ENCODE results near the gene FGFR4. TPM values are rescaled to one million over a fixed set of nuclear protein-coding genes. Genes with fewer than 3 reads are reported as not detected.

The FGFR4 gene
- total RNA-seq, 1 donor from 2014 or later, result 109 TPM

DNA sequence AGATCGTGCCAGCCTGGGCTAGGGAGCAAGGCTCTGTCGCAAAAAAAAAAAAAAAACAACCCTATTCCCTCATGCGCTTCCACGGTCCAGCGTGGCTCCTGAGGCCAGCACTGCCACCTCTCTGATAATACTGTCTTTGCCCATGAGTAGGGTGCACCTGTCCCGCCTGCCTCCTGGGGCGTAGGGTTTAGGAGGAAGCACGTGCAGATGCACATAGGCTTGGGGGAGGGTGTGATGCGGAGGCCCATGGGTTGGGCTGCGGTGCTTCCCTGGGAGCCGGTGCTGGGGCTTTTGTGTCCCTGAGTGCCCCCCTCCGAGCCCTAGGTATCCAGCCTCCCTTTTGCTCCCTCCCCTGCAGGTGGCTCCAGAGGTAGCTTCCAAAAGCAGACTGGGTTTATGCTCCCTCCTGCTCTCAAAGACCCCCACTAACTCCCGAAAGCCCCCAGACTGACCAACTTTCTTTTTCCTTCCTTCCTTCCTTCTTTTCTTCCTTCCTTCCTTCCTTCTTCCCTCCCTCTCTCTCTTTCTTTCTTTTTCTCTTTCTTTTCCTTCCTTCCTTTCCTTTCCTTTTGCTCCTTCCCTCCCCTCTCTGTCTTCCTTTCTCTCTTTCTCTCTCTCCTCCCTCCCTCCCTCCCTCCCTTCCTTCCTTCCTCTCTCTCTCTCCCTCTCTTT is 12.8 kb downstream of the FGFR4 start:
- no peaks in the 10 kb centered on the region for H3K36me3 ChIP-seq
- ATAC-seq (no peak), DNase-seq (no peak)
- H3K4me3 ChIP-seq, result no peak overlapping the region
- H3K4me1 ChIP-seq, result peaks cover 9% of the 10 kb centered on the region
- H3K27ac ChIP-seq, result no peak overlapping the region
- TF ChIP-seq, protein P1, sequence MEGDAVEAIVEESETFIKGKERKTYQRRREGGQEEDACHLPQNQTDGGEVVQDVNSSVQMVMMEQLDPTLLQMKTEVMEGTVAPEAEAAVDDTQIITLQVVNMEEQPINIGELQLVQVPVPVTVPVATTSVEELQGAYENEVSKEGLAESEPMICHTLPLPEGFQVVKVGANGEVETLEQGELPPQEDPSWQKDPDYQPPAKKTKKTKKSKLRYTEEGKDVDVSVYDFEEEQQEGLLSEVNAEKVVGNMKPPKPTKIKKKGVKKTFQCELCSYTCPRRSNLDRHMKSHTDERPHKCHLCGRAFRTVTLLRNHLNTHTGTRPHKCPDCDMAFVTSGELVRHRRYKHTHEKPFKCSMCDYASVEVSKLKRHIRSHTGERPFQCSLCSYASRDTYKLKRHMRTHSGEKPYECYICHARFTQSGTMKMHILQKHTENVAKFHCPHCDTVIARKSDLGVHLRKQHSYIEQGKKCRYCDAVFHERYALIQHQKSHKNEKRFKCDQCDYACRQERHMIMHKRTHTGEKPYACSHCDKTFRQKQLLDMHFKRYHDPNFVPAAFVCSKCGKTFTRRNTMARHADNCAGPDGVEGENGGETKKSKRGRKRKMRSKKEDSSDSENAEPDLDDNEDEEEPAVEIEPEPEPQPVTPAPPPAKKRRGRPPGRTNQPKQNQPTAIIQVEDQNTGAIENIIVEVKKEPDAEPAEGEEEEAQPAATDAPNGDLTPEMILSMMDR (IDR thresholded peaks at IDR 0.05), result no peak
- H3K9me3 ChIP-seq, result no peaks in the 10 kb centered on the region
- H3K27me3 ChIP-seq, result no peaks in the 10 kb centered on the region
- intact Hi-C loops (cut with DNase I), result no loop called here

DNA sequence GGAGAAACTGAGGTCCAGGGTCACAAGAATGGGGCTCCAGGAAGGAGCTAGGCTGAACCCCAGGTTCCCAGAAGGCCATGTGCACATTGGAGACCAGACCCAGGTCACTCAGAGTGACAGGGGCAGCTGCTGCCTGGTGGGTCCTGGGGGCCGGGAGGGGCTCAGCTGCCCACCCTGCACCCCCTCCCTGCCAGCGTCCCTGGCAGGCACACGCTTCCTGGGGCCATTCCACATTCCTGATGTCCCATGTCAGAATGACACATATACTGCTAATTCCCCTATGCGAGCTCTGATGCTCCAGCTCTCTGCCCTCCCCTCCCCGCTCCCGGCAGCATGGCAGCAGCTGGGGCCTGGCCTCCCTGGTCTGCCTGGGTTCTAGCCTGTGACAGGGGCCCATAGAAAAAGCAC is 14.0 kb downstream of the FGFR4 start:
- H3K4me1 ChIP-seq, result no peaks in the 10 kb centered on the region
- no peak for ATAC-seq
- no peaks in the 10 kb centered on the region for H3K36me3 ChIP-seq
- no peak for DNase-seq
- TF ChIP-seq, protein P1 (IDR thresholded peaks at IDR 0.05), result no peak
- H3K9me3 ChIP-seq, result no peaks in the 10 kb centered on the region
- intact Hi-C loops (cut with DNase I), result no loop called here
- no peaks in the 10 kb centered on the region for H3K27me3 ChIP-seq
- H3K27ac ChIP-seq, result no peak overlapping the region
- no peak overlapping the region for H3K4me3 ChIP-seq

DNA sequence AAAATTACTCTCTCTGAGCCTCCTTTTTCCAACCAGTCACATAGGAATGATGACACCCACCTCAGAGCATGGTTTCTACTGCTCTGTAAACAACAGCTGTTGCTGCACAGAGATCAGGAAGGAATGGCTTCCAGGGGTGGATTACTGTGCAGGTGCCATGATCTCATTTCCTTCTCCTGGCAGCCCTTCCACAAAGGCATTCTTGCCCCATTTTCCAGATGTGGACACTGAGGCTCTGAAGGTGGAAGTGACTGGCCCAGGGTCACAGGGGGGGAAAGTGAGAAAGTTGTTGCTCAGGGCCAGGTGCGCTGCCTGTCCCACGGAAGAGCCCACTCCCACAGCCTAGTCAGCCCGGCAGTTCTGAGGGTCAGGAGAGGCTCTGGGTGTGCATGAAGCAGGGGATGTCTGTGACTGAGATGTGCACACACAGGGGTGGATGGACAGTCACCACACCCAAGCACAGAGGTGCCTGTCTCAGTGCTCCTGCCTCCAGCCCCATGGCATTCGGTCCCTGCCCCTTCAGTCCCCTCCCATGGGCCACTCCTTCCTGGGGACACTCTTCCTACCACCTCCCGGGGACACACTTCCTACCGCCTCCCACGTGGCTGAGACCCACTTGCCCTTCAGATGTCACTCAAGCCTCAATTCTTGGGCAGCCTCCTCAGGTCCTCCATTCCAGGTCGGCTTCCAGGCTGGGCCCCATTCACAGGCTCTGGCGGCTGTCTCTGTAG is 17.0 kb downstream of the FGFR4 start:
- H3K36me3 ChIP-seq, result no peaks in the 10 kb centered on the region
- TF ChIP-seq, protein P1 (IDR thresholded peaks at IDR 0.05), result no peak
- intact Hi-C loops (cut with DNase I), result no loop called here
- no peak overlapping the region for H3K4me3 ChIP-seq
- H3K27me3 ChIP-seq, result no peaks in the 10 kb centered on the region
- H3K27ac ChIP-seq, result no peak overlapping the region
- ATAC-seq (peak; percentile 18), DNase-seq (no peak)
- no peaks in the 10 kb centered on the region for H3K4me1 ChIP-seq
- H3K9me3 ChIP-seq, result no peaks in the 10 kb centered on the region

DNA sequence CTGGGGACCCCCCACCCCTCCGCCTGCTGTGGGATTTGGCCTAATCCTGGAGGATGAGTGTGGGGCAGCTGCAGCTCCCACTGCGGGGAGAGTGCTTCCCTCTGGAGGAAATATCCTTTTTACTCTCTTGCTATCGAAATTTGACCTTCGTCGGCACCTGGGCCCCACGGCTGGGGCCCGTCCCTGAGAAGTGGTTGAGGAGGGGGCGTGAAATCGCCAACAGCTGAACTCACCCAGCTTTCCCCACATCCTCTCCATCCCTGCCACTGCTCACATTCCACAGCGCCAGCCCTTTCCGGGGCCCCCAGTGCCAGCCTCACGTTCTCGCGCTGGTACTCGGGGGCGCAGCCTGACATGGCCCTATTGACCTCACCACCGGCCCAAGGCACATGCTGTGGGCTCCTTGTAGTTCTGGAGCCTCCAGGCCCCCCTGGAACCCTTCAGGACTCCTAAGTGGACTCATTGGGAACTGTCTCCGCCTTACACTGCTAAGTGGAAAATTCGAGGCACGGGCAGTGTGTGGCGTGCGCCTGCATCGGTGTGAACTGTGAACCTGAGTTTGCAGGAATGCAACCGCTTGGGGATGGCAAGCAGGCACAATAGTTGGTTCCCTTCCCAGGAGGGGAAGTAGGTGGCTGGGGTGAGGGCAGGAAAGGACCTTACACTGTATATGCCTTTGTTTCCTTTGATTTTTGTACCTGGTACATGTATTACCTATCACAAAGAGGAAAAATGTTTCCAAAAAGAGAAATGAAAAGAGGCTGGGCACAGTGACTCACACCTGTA is 19.2 kb downstream of the FGFR4 start:
- H3K27me3 ChIP-seq, result no peaks in the 10 kb centered on the region
- TF ChIP-seq, protein P1 (IDR thresholded peaks at IDR 0.05), result no peak
- H3K27ac ChIP-seq, result no peak overlapping the region
- no peak overlapping the region for H3K4me3 ChIP-seq
- H3K9me3 ChIP-seq, result no peaks in the 10 kb centered on the region
- intact Hi-C loops (cut with DNase I), result no loop called here
- H3K36me3 ChIP-seq, result no peaks in the 10 kb centered on the region
- ATAC-seq (no peak), DNase-seq (no peak)
- H3K4me1 ChIP-seq, result no peaks in the 10 kb centered on the region

DNA sequence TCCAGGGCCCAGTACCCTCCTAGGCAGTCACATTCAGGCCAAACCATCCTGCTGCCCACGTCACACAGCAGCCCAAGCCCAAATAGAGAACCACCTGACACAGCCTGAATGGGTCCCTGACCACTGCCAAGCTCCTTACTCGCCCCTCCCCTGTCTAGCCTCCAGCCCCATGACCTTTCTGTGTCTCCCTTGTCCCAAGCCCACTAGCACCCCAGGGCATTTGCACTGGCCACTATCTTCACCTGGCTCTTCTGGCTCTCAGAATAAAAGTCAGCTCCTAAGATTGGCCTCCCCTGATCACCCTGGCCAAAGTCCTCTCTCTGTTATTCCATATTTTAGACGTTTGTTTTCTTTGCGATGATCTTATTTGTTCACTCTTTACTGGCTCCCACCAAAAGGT is 20.4 kb downstream of the FGFR4 start:
- intact Hi-C loops (cut with DNase I), result no loop called here
- DNase-seq (no peak), ATAC-seq (no peak)
- H3K4me1 ChIP-seq, result no peaks in the 10 kb centered on the region
- no peak overlapping the region for H3K27ac ChIP-seq
- TF ChIP-seq, protein P1 (IDR thresholded peaks at IDR 0.05), result no peak
- H3K27me3 ChIP-seq, result no peaks in the 10 kb centered on the region
- no peaks in the 10 kb centered on the region for H3K9me3 ChIP-seq
- no peaks in the 10 kb centered on the region for H3K36me3 ChIP-seq
- no peak overlapping the region for H3K4me3 ChIP-seq
